Dermis lymphatic vessel endothelial cell (primary cell): Measurements from ENCODE around the gene ORM2. TPM values are rescaled to one million over a fixed set of nuclear protein-coding genes. Genes with fewer than 3 reads are reported as not detected.

ENCODE experiments used
- total RNA-seq: library from RNA; depleted of rRNA; stranded (reverse); fragments of >200 nt; gene quantifications from 2 replicates; pipeline ENCODE4 v1.2.1, GENCODE V29; 2014

The ORM2 gene
- not detected in 2 replicates for total RNA-seq

GRCh38 chr9:114329625-114330022 is at the start of gene ORM2:
Gene ORM2 (plus strand): TSS chr9:114329869. CDS start chr9:114329905, 36 bp downstream.

GRCh38 chr9:114322831-114323531 is 6.7 kb upstream of the ORM2 start, which contains the start of gene ORM1:
Gene ORM1 (plus strand): TSS chr9:114323098. CDS start chr9:114323134, 36 bp downstream.

Other genes starting within 250 kb of the ORM2 start
- not detected in 2 replicates for gene KIF12, start 230.6 kb upstream of the ORM2 start, total RNA-seq
- gene COL27A1, start 174.3 kb upstream of the ORM2 start, total RNA-seq: 0.22 and 0.69 TPM in 2 replicates
- not detected in 2 replicates for gene ORM1, start 6.8 kb upstream of the ORM2 start, total RNA-seq
- 0.43 and 0.77 TPM in 2 replicates for gene AKNA, start 58.1 kb downstream of the ORM2 start, total RNA-seq
- gene WHRN, start 175.6 kb downstream of the ORM2 start, total RNA-seq: 0.22 and 0.34 TPM in 2 replicates